ENCODE measurements around the gene FUT7.
"Not testable (repeated sequence)": the region's sequence is repeated elsewhere in the genome, so short reads cannot be mapped to it uniquely, and the experiment has no call there.

Gene FUT7

GRCh38 chr9:137017071-137017470, 14.8 kb downstream of the FUT7 start:
- DNase-seq: no peak

- no peak for DNase-seq
Observed at GRCh38 chr9:137016436-137016835, 15.5 kb downstream of the FUT7 start.

GRCh38 chr9:137015976-137016375, 15.9 kb downstream of the FUT7 start:
- no peak for DNase-seq

GRCh38 chr9:137015540-137015930, 16.4 kb downstream of the FUT7 start:
- no peak for DNase-seq

- DNase-seq: no peak
Observed at GRCh38 chr9:137014776-137015539, 16.9 kb downstream of the FUT7 start.

GRCh38 chr9:137014166-137014565, 17.7 kb downstream of the FUT7 start:
- DNase-seq: no peak

GRCh38 chr9:137013571-137013940, 18.3 kb downstream of the FUT7 start:
- no peak for DNase-seq

GRCh38 chr9:137012694-137013570, 19.0 kb downstream of the FUT7 start:
- no peak for DNase-seq

GRCh38 chr9:137011907-137012675, 19.8 kb downstream of the FUT7 start:
- DNase-seq: no peak

GRCh38 chr9:137011156-137011555, 20.7 kb downstream of the FUT7 start:
- DNase-seq: no peak

GRCh38 chr9:137009938-137010732, 21.8 kb downstream of the FUT7 start:
- DNase-seq: no peak

GRCh38 chr9:137009217-137009616, 22.7 kb downstream of the FUT7 start:
- DNase-seq: no peak

- no peak for DNase-seq
Observed at GRCh38 chr9:137008312-137008711, 23.6 kb downstream of the FUT7 start.

GRCh38 chr9:137007816-137008270, 24.0 kb downstream of the FUT7 start:
- DNase-seq: no peak

GRCh38 chr9:137007108-137007815, 24.6 kb downstream of the FUT7 start:
- no peak for DNase-seq

GRCh38 chr9:137006116-137007003, 25.5 kb downstream of the FUT7 start:
- DNase-seq: no peak

GRCh38 chr9:137004285-137004684, 27.6 kb downstream of the FUT7 start:
- DNase-seq: not testable (repeated sequence)

- no peak for DNase-seq
Observed at GRCh38 chr9:137002646-137003041, 29.2 kb downstream of the FUT7 start.

GRCh38 chr9:137001857-137002645, 29.8 kb downstream of the FUT7 start:
- no peak for DNase-seq

All from stimulated activated CD4-positive, alpha-beta T cell treated with anti-CD3 and anti-CD28 coated beads, Interleukin-2, amount 100 ng/mL, for 24 hours (primary cell).